ENCODE data around the gene GTPBP3. TPM values are rescaled to one million over a fixed set of nuclear protein-coding genes. Genes with fewer than 3 reads are reported as not detected.
"Not testable (repeated sequence)": the region's sequence is repeated elsewhere in the genome, so short reads cannot be mapped to it uniquely, and the experiment has no call there.

GTPBP3 gene
- total and polyA plus RNA-seq, 8 donors, result 11.2 to 93.9 (median 20.3) TPM

GRCh38 chr19:17359905-17360800 lies 22.8 kb downstream of the GTPBP3 start:
- intact Hi-C loops (cut with DNase I; ENCODE audit: low total_unique reads), result no loop called here
- Histone ChIP-seq H3K27ac (no peak overlapping the region), H3K36me3 (no peaks in the 10 kb centered on the region), H3K4me3 (no peak overlapping the region), H3K27me3 (peaks cover 0 to 4% (median 0%) of the 10 kb centered on the region in 3 donors), H3K4me1 (no peaks in the 10 kb centered on the region), H3K9me3 (no peaks in the 10 kb centered on the region)
- no peak for DNase-seq
- 68 to 79% (median 78%) methylated on average over 6 of the region's 6 CpGs for WGBS, 5 donors
- TF ChIP-seq POLR2A (IDR thresholded peaks at IDR 0.05), result no peak
- TF ChIP-seq CTCF (IDR thresholded peaks at IDR 0.05), result no peak
- no peak for TF ChIP-seq POLR2AphosphoS5 (IDR thresholded peaks at IDR 0.05)
- no peak for TF ChIP-seq EP300 (IDR thresholded peaks at IDR 0.05)

GRCh38 chr19:17363852-17364605 lies 26.7 kb downstream of the GTPBP3 start:
- H3K36me3 ChIP-seq; H3K4me1 ChIP-seq; H3K9me3 ChIP-seq; DNase-seq; H3K27ac ChIP-seq; intact Hi-C loops (cut with DNase I; ENCODE audit: low total_unique reads); H3K4me3 ChIP-seq: not testable (repeated sequence)
- H3K27me3 ChIP-seq, result peaks cover 0 to 17% (median 0%) of the 10 kb centered on the region in 3 donors
- WGBS, 5 donors, result 85 to 92% (median 86%) methylated on average over 20 of the region's 20 CpGs

GRCh38 chr19:17365361-17365760 lies 28.0 kb downstream of the GTPBP3 start:
- H3K27me3 ChIP-seq, result peaks cover 0 to 20% (median 0%) of the 10 kb centered on the region in 3 donors
- H3K4me1 ChIP-seq, result peaks cover 0 to 12% (median 0%) of the 10 kb centered on the region in 4 donors
- TF ChIP-seq CTCF (IDR thresholded peaks at IDR 0.05) (no peak), POLR2A (IDR thresholded peaks at IDR 0.05) (no peak), EP300 (IDR thresholded peaks at IDR 0.05) (no peak)
- no peaks in the 10 kb centered on the region for H3K9me3 ChIP-seq
- no peak overlapping the region for H3K4me3 ChIP-seq
- no peak for DNase-seq
- no peaks in the 10 kb centered on the region for H3K36me3 ChIP-seq
- no peak overlapping the region for H3K27ac ChIP-seq
- WGBS, 5 donors, result 88 to 96% (median 93%) methylated on average over 20 to 22 of the region's 22 CpGs
- intact Hi-C loops (cut with DNase I; ENCODE audit: low total_unique reads), result no loop called here

GRCh38 chr19:17370026-17370587 lies 32.8 kb downstream of the GTPBP3 start:
- Histone ChIP-seq H3K27ac (peak overlapping the region in 2 of 5 donors; percentile 52 to 61), H3K9me3 (no peaks in the 10 kb centered on the region), H3K4me1 (peaks cover 0 to 15% (median 0%) of the 10 kb centered on the region in 4 donors), H3K27me3 (peaks cover 0 to 20% (median 0%) of the 10 kb centered on the region in 3 donors), H3K4me3 (no peak overlapping the region), H3K36me3 (no peaks in the 10 kb centered on the region)
- TF ChIP-seq POLR2A (IDR thresholded peaks at IDR 0.05) (no peak), POLR2AphosphoS5 (IDR thresholded peaks at IDR 0.05) (no peak), EP300 (IDR thresholded peaks at IDR 0.05) (no peak), CTCF (IDR thresholded peaks at IDR 0.05) (no peak)
- intact Hi-C loops (cut with DNase I; ENCODE audit: low total_unique reads), result no loop called here
- peak in 1 of 2 donors; percentile 70 for DNase-seq
- WGBS, 5 donors, result 24 to 54% (median 44%) methylated on average over 8 of the region's 8 CpGs
